AG09309 (cell line): Measurements from ENCODE around the gene ABCB11.

Experiments used
- DNase-seq: peaks from one replicate; pipeline ENCODE4 v3.0.0-alpha.2; 2010; ENCODE audit warnings: low read depth
- H3K4me3 ChIP-seq: 2 replicates; pipeline ENCODE4 v1.5.1; 2011; ENCODE audit warnings: mild to moderate bottlenecking, low read depth, low read length, moderate library complexity; ENCODE audit not compliant: control insufficient read depth
- CTCF ChIP-seq: IDR thresholded peaks from 2 replicates; pipeline ENCODE4 v1.5.1; 2011; ENCODE audit warnings: mild to moderate bottlenecking, low read depth, low read length, inconsistent platforms; ENCODE audit not compliant: insufficient read depth, control insufficient read depth; ENCODE audit errors: missing control alignments

The ABCB11 gene

GRCh38 chr2:168999668-169000213 is 31.4 kb downstream of the ABCB11 start:
- no peak for TF ChIP-seq CTCF
- no peak for DNase-seq

GRCh38 chr2:168998609-168999211 is 32.4 kb downstream of the ABCB11 start:
- no peak overlapping the region for H3K4me3 ChIP-seq
- TF ChIP-seq CTCF, result no peak
- DNase-seq, result no peak

More at GRCh38 chr2:168999668-169000213, 31.4 kb downstream of the ABCB11 start:
- no peak overlapping the region for H3K4me3 ChIP-seq

- DNase-seq, result no peak
- H3K4me3 ChIP-seq, result no peak overlapping the region
- no peak for TF ChIP-seq CTCF
Measured at GRCh38 chr2:168997794-168998193, 33.3 kb downstream of the ABCB11 start.

- no peak overlapping the region for H3K4me3 ChIP-seq
- no peak for TF ChIP-seq CTCF
- no peak for DNase-seq
Measured at GRCh38 chr2:168997118-168997521, 34.0 kb downstream of the ABCB11 start.

GRCh38 chr2:168995744-168996143 is 35.4 kb downstream of the ABCB11 start:
- no peak overlapping the region for H3K4me3 ChIP-seq
- no peak for DNase-seq
- no peak for TF ChIP-seq CTCF

GRCh38 chr2:168993538-168993937 is 37.6 kb downstream of the ABCB11 start:
- no peak for DNase-seq

More at GRCh38 chr2:168993538-168993937, 37.6 kb downstream of the ABCB11 start:
- TF ChIP-seq CTCF, result no peak
- no peak overlapping the region for H3K4me3 ChIP-seq
